IMR-90 (cell line): ENCODE results near the gene TM7SF2. TPM values are rescaled to one million over a fixed set of nuclear protein-coding genes. Genes with fewer than 3 reads are reported as not detected.

ENCODE experiments used
- ATAC-seq: fragments of 200-7000 bp; cut with Tn5 transposase; 2 replicates; pipeline ENCODE4 v1.9.1; 2020; ENCODE audit warnings: low read depth, mild to moderate bottlenecking, moderate library complexity
- BruUV-seq: library from RNA; stranded (reverse); fragments of 400-500 nt; replicated peaks from 2 replicates; lab custom pipeline; 2021; lab: Mats Ljungman, UMichigan
- CTCF ChIA-PET: fragments of 300-600 bp; formaldehyde crosslinking; extraction: SDS; loops from one replicate; lab custom pipeline; 2021; ENCODE audit warnings: antibody characterized with exemption; lab: Yijun Ruan, JAX
- POLR2A ChIA-PET: fragments of 300-600 bp; sonication (Branson Sonifier 250); formaldehyde crosslinking; loops from one replicate; lab custom pipeline; 2022; ENCODE audit warnings: antibody characterized with exemption; ENCODE audit not compliant: unreplicated experiment; lab: Charles Lee
- DNase-seq: peaks from one replicate; pipeline ENCODE4 v3.0.0; 2013
- H2AFZ ChIP-seq: replicated peaks from 2 replicates; pipeline ENCODE3; 2013; ENCODE audit warnings: low read length, mild to moderate bottlenecking; ENCODE audit not compliant: poor library complexity
- H2AK5ac ChIP-seq: 2 replicates; pipeline ENCODE4 v1.6.1; 2013; ENCODE audit warnings: low read depth, low read length, inconsistent platforms
- H2AK9ac ChIP-seq: replicated peaks from 2 replicates; pipeline ENCODE3; 2013; ENCODE audit warnings: mild to moderate bottlenecking, low read depth, low read length, moderate library complexity; ENCODE audit not compliant: poor library complexity
- H2BK120ac ChIP-seq: 2 replicates; pipeline ENCODE4 v1.6.1; 2013; ENCODE audit warnings: low read depth, low read length, inconsistent platforms
- H2BK15ac ChIP-seq: 3 replicates; pipeline ENCODE4 v1.6.1; 2013; ENCODE audit warnings: low read depth, low read length, inconsistent platforms
- H2BK20ac ChIP-seq: 2 replicates; pipeline ENCODE4 v1.6.1; 2013; ENCODE audit warnings: low read depth, mild to moderate bottlenecking, inconsistent platforms, low read length, moderate library complexity
- H2BK5ac ChIP-seq: 2 replicates; pipeline ENCODE4 v1.6.1; 2013; ENCODE audit warnings: mild to moderate bottlenecking, low read depth, low read length, inconsistent platforms; ENCODE audit not compliant: poor library complexity, severe bottlenecking
- H3K14ac ChIP-seq: replicated peaks from 2 replicates; pipeline ENCODE4 v1.6.1; 2013; ENCODE audit warnings: low read depth, low read length, inconsistent platforms
- H3K18ac ChIP-seq: 2 replicates; pipeline ENCODE4 v1.6.1; 2013; ENCODE audit warnings: low read depth, low read length, control low read depth
- H3K23ac ChIP-seq: 2 replicates; pipeline ENCODE4 v1.6.1; 2013; ENCODE audit warnings: low read depth, low read length, inconsistent platforms
- H3K27ac ChIP-seq: 2 replicates; pipeline ENCODE4 v1.5.1; 2013; ENCODE audit warnings: mild to moderate bottlenecking, control low read depth, low read length; ENCODE audit not compliant: insufficient read depth
- H3K27me3 ChIP-seq: 2 replicates; pipeline ENCODE4 v1.6.1; 2013; ENCODE audit warnings: low read length; ENCODE audit not compliant: control insufficient read depth, insufficient read depth
- H3K36me3 ChIP-seq: 2 replicates; pipeline ENCODE4 v1.6.1; 2013; ENCODE audit warnings: low read length, mixed read lengths; ENCODE audit not compliant: control insufficient read depth, insufficient read depth
- H3K4ac ChIP-seq: 2 replicates; pipeline ENCODE4 v1.6.1; 2013; ENCODE audit warnings: low read depth, low read length, inconsistent platforms
- H3K4me1 ChIP-seq: 2 replicates; pipeline ENCODE4 v1.6.1; 2013; ENCODE audit warnings: low read length, mixed read lengths; ENCODE audit not compliant: control insufficient read depth, insufficient read depth
- H3K4me2 ChIP-seq: 2 replicates; pipeline ENCODE4 v1.6.1; 2013; ENCODE audit warnings: low read depth, mild to moderate bottlenecking, control low read depth, low read length, moderate library complexity
- H3K4me3 ChIP-seq: 2 replicates; pipeline ENCODE4 v1.5.1; 2013; ENCODE audit warnings: low read depth, mild to moderate bottlenecking, control low read depth, low read length, moderate library complexity; ENCODE audit not compliant: insufficient read depth
- H3K56ac ChIP-seq: 2 replicates; pipeline ENCODE4 v1.6.1; 2013; ENCODE audit warnings: low read length, inconsistent platforms; ENCODE audit not compliant: insufficient read depth; ENCODE audit errors: extremely low read depth
- H3K79me1 ChIP-seq, 2 experiments: 2 replicates each; pipeline ENCODE4 v1.6.1; 2013; ENCODE audit warnings: low read length in 2 of 2, inconsistent platforms in 1 of 2, low read depth in 1 of 2
- H3K9ac ChIP-seq: 2 replicates; pipeline ENCODE4 v1.6.1; 2013; ENCODE audit warnings: low read depth, low read length, control low read depth
- H3K9me1 ChIP-seq: 2 replicates; pipeline ENCODE4 v1.6.1; 2013; ENCODE audit warnings: low read length, inconsistent platforms; ENCODE audit not compliant: insufficient read depth
- H3K9me3 ChIP-seq: 2 replicates; pipeline ENCODE4 v1.6.1; 2013; ENCODE audit warnings: low read length; ENCODE audit not compliant: control insufficient read depth, insufficient read depth
- H4K20me1 ChIP-seq: 2 replicates; pipeline ENCODE4 v1.6.1; 2013; ENCODE audit warnings: low read length, inconsistent platforms; ENCODE audit not compliant: insufficient read depth
- H4K5ac ChIP-seq: 2 replicates; pipeline ENCODE4 v1.6.1; 2013; ENCODE audit warnings: mild to moderate bottlenecking, low read depth, low read length, control low read depth
- H4K8ac ChIP-seq, 2 experiments: 2 replicates each; pipeline ENCODE4 v1.6.1; 2013; ENCODE audit warnings: low read depth in 2 of 2, low read length in 2 of 2, control low read depth in 1 of 2, inconsistent platforms in 1 of 2
- H4K91ac ChIP-seq: 2 replicates; pipeline ENCODE4 v1.6.1; 2013; ENCODE audit warnings: low read depth, low read length, inconsistent platforms; ENCODE audit not compliant: insufficient read depth
- BHLHE40 ChIP-seq: fragments of 150-350 bp; IDR thresholded peaks from 2 replicates; pipeline ENCODE4 v1.6.1; 2016; ENCODE audit warnings: mild to moderate bottlenecking, low read depth, low read length
- CEBPB ChIP-seq: IDR thresholded peaks from 2 replicates; pipeline ENCODE4 v1.6.1; 2012; ENCODE audit warnings: low read depth, low read length, improper control_type of control experiment
- CHD1 ChIP-seq: IDR thresholded peaks from 2 replicates; pipeline ENCODE4 v1.6.1; 2012; ENCODE audit warnings: low read depth, low read length, improper control_type of control experiment
- CTCF ChIP-seq: conservative IDR thresholded peaks from 2 replicates; pipeline ENCODE4 v1.5.1; 2012; ENCODE audit warnings: mild to moderate bottlenecking, low read depth, low read length, improper control_type of control experiment
- ELK1 ChIP-seq: fragments of 150-350 bp; IDR thresholded peaks from 2 replicates; pipeline ENCODE4 v1.6.1; 2016; ENCODE audit warnings: low read depth, mild to moderate bottlenecking, low read length, moderate library complexity, borderline replicate concordance
- FOS ChIP-seq: fragments of 150-350 bp; IDR thresholded peaks from 2 replicates; pipeline ENCODE4 v1.6.1; 2016; ENCODE audit warnings: low read depth, low read length
- MAFK ChIP-seq: IDR thresholded peaks from 2 replicates; pipeline ENCODE4 v1.6.1; 2012; ENCODE audit warnings: low read depth, low read length, improper control_type of control experiment
- MAZ ChIP-seq: IDR thresholded peaks from 2 replicates; pipeline ENCODE4 v1.6.1; 2012; ENCODE audit warnings: low read depth, mild to moderate bottlenecking, low read length, improper control_type of control experiment, moderate library complexity, borderline replicate concordance
- MXI1 ChIP-seq: IDR thresholded peaks from 2 replicates; pipeline ENCODE4 v1.6.1; 2012; ENCODE audit warnings: low read depth, mild to moderate bottlenecking, low read length, moderate library complexity, borderline replicate concordance
- NFE2L2 ChIP-seq: fragments of 150-350 bp; IDR thresholded peaks from 2 replicates; pipeline ENCODE4 v1.6.1; 2016; ENCODE audit warnings: low read depth, mild to moderate bottlenecking, low read length
- POLR2A ChIP-seq: IDR thresholded peaks from 2 replicates; pipeline ENCODE4 v1.6.1; 2012; ENCODE audit warnings: mild to moderate bottlenecking, low read depth, low read length
- RAD21 ChIP-seq: IDR thresholded peaks from 2 replicates; pipeline ENCODE4 v1.6.1; 2012; ENCODE audit warnings: low read length, improper control_type of control experiment
- RCOR1 ChIP-seq: IDR thresholded peaks from 2 replicates; pipeline ENCODE4 v1.6.1; 2012; ENCODE audit warnings: mild to moderate bottlenecking, low read length, improper control_type of control experiment; ENCODE audit not compliant: insufficient replicate concordance
- RFX5 ChIP-seq: IDR thresholded peaks from 2 replicates; pipeline ENCODE4 v1.8.0; 2012; ENCODE audit warnings: low read depth, mild to moderate bottlenecking, low read length, moderate library complexity
- SMC3 ChIP-seq: fragments of 150-350 bp; IDR thresholded peaks from 2 replicates; pipeline ENCODE4 v1.6.1; 2016; ENCODE audit warnings: low read depth, mild to moderate bottlenecking, antibody characterized with exemption, low read length, moderate library complexity
- USF2 ChIP-seq: fragments of 150-350 bp; IDR thresholded peaks from 2 replicates; pipeline ENCODE4 v1.6.1; 2017; ENCODE audit warnings: mild to moderate bottlenecking, antibody characterized with exemption, low read length, low read depth
- WGBS, 2 experiments: methylation state at CpG; one replicate each; pipeline versions ENCODE4 v1.1.5 to v1.1.7; 2013; ENCODE audit warnings: missing lambda C conversion rate in 2 of 2; ENCODE audit not compliant: insufficient read length in 1 of 2; ENCODE audit errors: extremely low coverage in 2 of 2; 5-methylcytosine and 5-hydroxymethylcytosine counted together
- dilution Hi-C: fragments of 300-500 bp; cut with HindIII; formaldehyde crosslinking; loops from one replicate; pipeline ENCODE4 v1.14.3; 2018; ENCODE audit warnings: low sequenced_read_pairs; ENCODE audit not compliant: unreplicated experiment
- in situ Hi-C: fragments of 300-500 bp; cut with MboI; formaldehyde crosslinking; loops from 3 replicates; pipeline ENCODE4 v1.14.3; 2019; ENCODE audit warnings: low sequenced_read_pairs, inconsistent platforms, mixed read lengths
- intact Hi-C: fragments of 100-400 bp; cut with micrococcal nuclease; formaldehyde crosslinking; loops from 2 replicates; pipeline ENCODE4 v1.10.0; 2022
- polyA plus RNA-seq, 3 experiments: library from polyadenylated mRNA; depleted of rRNA; stranded (reverse); fragments of >200 nt; gene quantifications; 2 replicates each; pipeline ENCODE4 v1.2.3, GENCODE V29; 2012; ENCODE audit warnings: low replicate concordance in 1 of 3
- total RNA-seq: library from RNA; depleted of rRNA; stranded (reverse); fragments of >200 nt; gene quantifications from 2 replicates; pipeline ENCODE4 v1.2.3, GENCODE V29; 2012

Gene TM7SF2
- total and polyA plus RNA-seq, 2 of the 4 experiments (the other 2 are of a cell fraction): 5.7 to 7.6 TPM

- H2AFZ ChIP-seq: peak overlapping the region; percentile 51
- no peak for ATAC-seq
- H3K23ac ChIP-seq: no peak overlapping the region
- no peak overlapping the region for H2AK9ac ChIP-seq
- no peak overlapping the region for H3K27ac ChIP-seq
- intact Hi-C loops: no loop called here
- DNase-seq: no peak
- H3K4ac ChIP-seq: no peak overlapping the region
- H4K20me1 ChIP-seq: no peaks in the 10 kb centered on the region
- no peaks in the 10 kb centered on the region for H3K4me1 ChIP-seq
- H2BK120ac ChIP-seq: no peak overlapping the region
- no peaks in the 10 kb centered on the region for H3K9me3 ChIP-seq
- no peak overlapping the region for H2BK15ac ChIP-seq
- no peaks in the 10 kb centered on the region; the same call in 1 of the 2 replicates for H3K9me1 ChIP-seq
- H3K56ac ChIP-seq: no peak overlapping the region
- peaks cover 2% of the 10 kb centered on the region for H3K36me3 ChIP-seq
- CTCF ChIA-PET: no interaction called here
- no peak overlapping the region for H3K4me2 ChIP-seq
- no peak overlapping the region for H3K9ac ChIP-seq
- no peak overlapping the region for H2BK20ac ChIP-seq
- dilution Hi-C loops: no loop called here
- peaks cover 34 to 56% of the 10 kb centered on the region in 2 experiments for H3K79me1 ChIP-seq
- no peak overlapping the region for H2AK5ac ChIP-seq
- no peak overlapping the region for H4K5ac ChIP-seq
- WGBS, 2 experiments: no CpG with 5 or more reads among the region's 9 CpGs
- no peak overlapping the region for H3K4me3 ChIP-seq
- H3K14ac ChIP-seq: no peak overlapping the region
- TF ChIP-seq CHD1: no peak
- TF ChIP-seq MAZ: no peak
- no peak for TF ChIP-seq RAD21
- TF ChIP-seq RFX5: no peak
- TF ChIP-seq CTCF: no peak
- TF ChIP-seq ELK1: no peak
- TF ChIP-seq MAFK: no peak
- no peak for TF ChIP-seq CEBPB
- TF ChIP-seq MXI1: no peak
- no peak for TF ChIP-seq SMC3
- TF ChIP-seq USF2: no peak
- no peak for TF ChIP-seq BHLHE40
- TF ChIP-seq NFE2L2: no peak
- no peak for TF ChIP-seq RCOR1
- no peak for TF ChIP-seq FOS
- no peak for TF ChIP-seq POLR2A
- H4K91ac ChIP-seq: no peak overlapping the region
- H4K8ac ChIP-seq: no peak overlapping the region
- no peaks in the 10 kb centered on the region for H3K27me3 ChIP-seq
- POLR2A ChIA-PET: no interaction called here
- in situ Hi-C loops: no loop called here
- no peak overlapping the region for H2BK5ac ChIP-seq
- no TSS peak for BruUV-seq
- no peak overlapping the region for H3K18ac ChIP-seq
Observed at GRCh38 chr11:65078786-65079342, 32.8 kb upstream of the TM7SF2 start.
